Stimulated activated CD4-positive, alpha-beta T cell treated with anti-CD3 and anti-CD28 coated beads, Interleukin-1b, Interleukin-23, amount 100 ng/mL, for 24 hours (primary cell): ENCODE measurements around the gene STON2.
A peak's percentile ranks its signal among the peaks of the same experiment; 100 is the strongest.
"Not testable (repeated sequence)": the region's sequence is repeated elsewhere in the genome, so short reads cannot be mapped to it uniquely, and the experiment has no call there.

Source experiments
- DNase-seq, 4 experiments: peaks; one replicate each; pipeline ENCODE4 v3.0.0-alpha.2; 2020; ENCODE audit warnings: low read depth in 4 of 4, low spot score in 1 of 4

STON2 gene

GRCh38 chr14:81272317-81272716 lies 127.8 kb downstream of the STON2 start:
- no peak for DNase-seq

GRCh38 chr14:81269979-81270375 lies 130.1 kb downstream of the STON2 start:
- DNase-seq, result no peak

GRCh38 chr14:81269100-81269978 lies 130.8 kb downstream of the STON2 start:
- peak in 1 of 4 experiments; percentile 1 for DNase-seq

GRCh38 chr14:81268016-81268416 lies 132.1 kb downstream of the STON2 start:
- no peak for DNase-seq

- DNase-seq, result no peak
Observed at GRCh38 chr14:81265636-81266169, 134.4 kb downstream of the STON2 start.

GRCh38 chr14:81264671-81265070 lies 135.5 kb downstream of the STON2 start:
- DNase-seq, result no peak

GRCh38 chr14:81263777-81264410 lies 136.2 kb downstream of the STON2 start:
- DNase-seq, result no peak

GRCh38 chr14:81261176-81261575 lies 138.9 kb downstream of the STON2 start:
- no peak for DNase-seq

GRCh38 chr14:81260732-81261131 lies 139.4 kb downstream of the STON2 start:
- no peak for DNase-seq

- no peak for DNase-seq
Observed at GRCh38 chr14:81256289-81256960, 143.7 kb downstream of the STON2 start.

GRCh38 chr14:81252278-81252677 lies 147.8 kb downstream of the STON2 start:
- DNase-seq, result no peak

- DNase-seq, result no peak
Observed at GRCh38 chr14:81247271-81247766, 152.8 kb downstream of the STON2 start.

- DNase-seq, result no peak
Observed at GRCh38 chr14:81246461-81247270, 153.5 kb downstream of the STON2 start.

- no peak for DNase-seq
Observed at GRCh38 chr14:81245771-81246170, 154.4 kb downstream of the STON2 start.

- not testable (repeated sequence) for DNase-seq
Observed at GRCh38 chr14:81244431-81244830, 155.7 kb downstream of the STON2 start.

GRCh38 chr14:81243499-81243898 lies 156.6 kb downstream of the STON2 start:
- no peak for DNase-seq

- DNase-seq, result not testable (repeated sequence)
Observed at GRCh38 chr14:81236849-81237248, 163.3 kb downstream of the STON2 start.

GRCh38 chr14:81236138-81236537 lies 164.0 kb downstream of the STON2 start:
- DNase-seq, result no peak

- DNase-seq, result no peak
Observed at GRCh38 chr14:81235096-81235495, 165.0 kb downstream of the STON2 start.

GRCh38 chr14:81234278-81234677 lies 165.8 kb downstream of the STON2 start:
- DNase-seq, result no peak

- DNase-seq, result no peak
Observed at GRCh38 chr14:81233615-81234014, 166.5 kb downstream of the STON2 start.
